Right cardiac atrium (tissue), 5 donors: ENCODE data around the gene LRP11. TPM values are rescaled to one million over a fixed set of nuclear protein-coding genes. Genes with fewer than 3 reads are reported as not detected.
"Not testable (repeated sequence)": the region's sequence is repeated elsewhere in the genome, so short reads cannot be mapped to it uniquely, and the experiment has no call there.

Experiments
- ATAC-seq, 2 donors: fragments of 200-7000 bp; cut with Tn5 transposase; one replicate each; pipeline versions ENCODE4 v1.8.0 to v1.9.1; 2020; ENCODE audit warnings: moderate library complexity in 2 of 2, mild to moderate bottlenecking in 1 of 2
- DNase-seq, 3 donors: peaks; one replicate each; pipeline ENCODE4 v3.0.0-alpha.2; 2020
- H3K27ac ChIP-seq: one replicate; pipeline ENCODE4 v1.5.1; 2013; ENCODE audit warnings: mild to moderate bottlenecking, low read length, control low read depth, moderate library complexity
- H3K27me3 ChIP-seq: one replicate; pipeline ENCODE4 v1.6.1; 2013; ENCODE audit not compliant: control insufficient read depth, insufficient read depth
- H3K4me1 ChIP-seq: one replicate; pipeline ENCODE4 v1.6.1; 2013; ENCODE audit warnings: low read length; ENCODE audit not compliant: control insufficient read depth, insufficient read depth
- H3K4me3 ChIP-seq: one replicate; pipeline ENCODE4 v1.5.1; 2013; ENCODE audit warnings: low read length, control low read depth
- H3K9me3 ChIP-seq: one replicate; pipeline ENCODE4 v1.6.1; 2013; ENCODE audit warnings: low read length; ENCODE audit not compliant: control insufficient read depth
- WGBS: extraction: QIAGEN DNeasy Blood & Tissue Kit; methylation state at CpG from one replicate; pipeline ENCODE4 v1.1.7; 2013; 5-methylcytosine and 5-hydroxymethylcytosine counted together
- intact Hi-C, 4 donors: fragments of 100-400 bp; cut with DNase I; formaldehyde crosslinking; loops; one replicate each; pipeline versions ENCODE4 v1.11.0 to v1.14.0; 2022 to 2023
- polyA plus RNA-seq: library from polyadenylated mRNA; stranded (reverse); fragments of 200-250 nt; gene quantifications from one replicate; pipeline ENCODE4 v1.2.3, GENCODE V29; 2013
- total RNA-seq, 4 donors: library from RNA; stranded (reverse); fragmentation: NEBNext Ultra II Directional; extraction: Animal tissue kit (Norgen Biotek cat#: 25700); gene quantifications; one replicate each; pipeline ENCODE4 v1.2.1, GENCODE V29; 2021
- donor health status: healthy with polysubstance abuse.
- donor health status: DM: no; HTN: yes; CAD: no.
- donor health status: DM: no; HTN: no; CAD: no.
- donor health status: DM: no; HTN: yes; CAD: no; lungs with severe emphysema.
- donor health status: DM: yes; HTN: yes; CAD: no.

The LRP11 gene
- total and polyA plus RNA-seq, 5 donors: 11.5 to 36.6 (median 22.6) TPM

DNA sequence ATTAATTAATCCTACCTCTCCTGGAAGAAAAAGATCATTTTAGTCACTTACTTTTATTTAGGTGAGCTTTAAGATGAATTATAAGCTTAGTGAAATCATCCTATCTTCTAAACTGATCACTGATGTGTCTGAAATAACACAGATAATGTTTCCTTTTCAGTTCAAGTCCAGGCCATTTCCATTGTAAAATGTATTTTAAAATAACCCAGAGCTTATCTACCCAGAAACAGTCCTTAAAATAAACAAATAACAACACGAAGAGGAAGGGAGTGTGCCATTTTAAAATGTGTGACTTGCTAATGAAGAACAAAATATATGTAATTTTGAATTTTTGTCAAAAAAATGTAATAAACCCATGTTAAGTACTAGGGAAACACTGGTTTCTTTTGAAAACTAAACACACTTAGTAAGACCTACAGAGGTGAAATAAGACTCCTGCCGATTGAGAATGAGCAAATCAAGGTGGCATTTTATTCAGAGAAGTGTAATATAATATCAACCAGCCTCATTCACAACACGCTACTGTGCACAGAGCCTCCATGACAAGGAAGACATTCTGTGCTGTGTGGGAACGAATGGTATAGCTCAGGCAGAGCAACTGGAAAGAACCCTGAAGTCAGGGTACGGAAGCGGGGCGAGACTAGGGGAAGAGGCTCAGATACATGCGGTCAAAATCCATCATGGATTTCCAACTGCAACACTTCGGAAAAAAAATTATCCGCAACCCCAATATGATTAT, 7.7 kb downstream of the LRP11 start:
- Histone ChIP-seq H3K4me3 (no peak overlapping the region), H3K9me3 (no peaks in the 10 kb centered on the region), H3K27me3 (no peaks in the 10 kb centered on the region), H3K27ac (no peak overlapping the region), H3K4me1 (no peaks in the 10 kb centered on the region)
- no peak for ATAC-seq
- no peak for DNase-seq
- intact Hi-C loops: no loop called here
- WGBS: 86% methylated on average over 10 of the region's 10 CpGs

DNA sequence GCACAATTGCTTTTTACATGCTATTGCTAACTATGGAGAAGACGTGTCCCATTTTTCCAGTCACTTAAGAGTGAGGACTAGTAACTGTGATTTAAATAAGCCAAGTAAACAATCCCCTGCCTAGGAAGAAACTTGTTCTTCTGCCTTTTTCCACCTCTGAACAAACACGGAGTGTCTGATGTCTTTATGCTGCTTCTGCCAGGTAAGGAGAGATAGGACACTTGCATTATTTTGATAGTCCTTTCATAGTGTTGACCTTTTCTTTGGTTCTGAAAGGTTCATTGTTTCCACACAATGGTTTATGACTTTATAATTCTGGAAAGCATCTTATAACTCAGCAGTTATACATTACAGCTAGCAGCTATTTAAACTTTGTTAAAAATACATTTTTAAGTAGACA, 8.4 kb downstream of the LRP11 start:
- WGBS: 81% methylated on average over 2 of the region's 2 CpGs
- DNase-seq: no peak
- Histone ChIP-seq H3K27me3 (no peaks in the 10 kb centered on the region), H3K4me3 (no peak overlapping the region), H3K4me1 (no peaks in the 10 kb centered on the region), H3K27ac (no peak overlapping the region), H3K9me3 (no peaks in the 10 kb centered on the region)
- no peak for ATAC-seq
- intact Hi-C loops: no loop called here

DNA sequence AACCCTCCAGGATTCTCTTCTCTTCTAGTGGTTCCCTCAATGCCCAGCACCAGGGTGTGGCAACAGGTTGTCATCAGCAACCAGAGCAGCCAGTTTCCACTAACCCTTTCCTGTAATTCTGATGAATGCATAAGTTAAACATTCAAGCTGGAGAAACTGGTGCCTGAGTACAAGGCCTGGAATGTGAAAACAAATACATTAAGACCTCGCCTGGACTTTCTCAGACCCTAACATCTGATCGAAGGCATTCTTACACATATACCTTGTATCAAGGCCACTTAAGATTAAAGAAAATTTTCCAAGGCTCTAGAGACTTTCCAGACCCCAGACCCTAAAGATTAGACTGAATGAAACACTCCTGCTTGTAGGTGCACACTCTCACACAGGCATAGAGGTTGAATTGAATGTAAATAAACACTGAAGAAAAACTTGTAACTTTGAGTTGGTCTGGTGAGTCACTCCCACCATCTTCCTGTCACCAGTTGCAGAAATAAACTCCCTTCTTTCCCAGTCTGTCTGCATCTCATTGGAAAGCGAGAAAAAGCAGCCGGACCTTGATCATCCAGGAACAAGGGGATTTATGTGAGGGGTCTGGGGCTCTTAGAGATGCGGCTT, 9.0 kb downstream of the LRP11 start:
- DNase-seq (no peak), ATAC-seq (peak in 1 of 2 donors; percentile 43)
- no peak overlapping the region for H3K4me3 ChIP-seq
- no peaks in the 10 kb centered on the region for H3K4me1 ChIP-seq
- H3K27ac ChIP-seq: no peak overlapping the region
- no peaks in the 10 kb centered on the region for H3K9me3 ChIP-seq
- 84% methylated on average over 5 of the region's 5 CpGs for WGBS
- intact Hi-C loops: no loop called here
- no peaks in the 10 kb centered on the region for H3K27me3 ChIP-seq

DNA sequence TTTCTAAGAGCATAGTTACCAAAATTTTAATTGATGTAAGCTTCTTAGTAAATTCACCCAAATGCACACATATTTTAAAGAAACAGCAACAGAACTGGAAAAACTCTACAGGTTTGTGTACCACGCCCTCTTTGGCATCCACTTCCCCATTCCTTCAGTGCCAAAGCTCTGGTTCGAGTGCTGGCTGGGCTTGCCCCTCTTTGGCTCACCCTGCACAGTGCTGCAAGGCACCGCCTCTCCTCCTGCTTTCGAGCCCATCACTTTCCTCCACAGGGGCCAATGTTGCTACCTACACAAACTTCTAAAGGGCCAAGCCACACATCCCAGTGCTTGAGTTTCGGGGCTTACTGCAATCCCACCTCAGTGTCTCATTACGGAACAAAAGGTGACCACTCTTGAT, 9.6 kb downstream of the LRP11 start:
- H3K27ac ChIP-seq: no peak overlapping the region
- H3K4me3 ChIP-seq: no peak overlapping the region
- 69% methylated on average over 6 of the region's 6 CpGs for WGBS
- DNase-seq: peak; percentile 38 to 52 (median 51)
- peak; percentile 57 to 67 for ATAC-seq
- intact Hi-C loops: no loop called here
- no peaks in the 10 kb centered on the region for H3K9me3 ChIP-seq
- H3K27me3 ChIP-seq: no peaks in the 10 kb centered on the region
- H3K4me1 ChIP-seq: no peaks in the 10 kb centered on the region

DNA sequence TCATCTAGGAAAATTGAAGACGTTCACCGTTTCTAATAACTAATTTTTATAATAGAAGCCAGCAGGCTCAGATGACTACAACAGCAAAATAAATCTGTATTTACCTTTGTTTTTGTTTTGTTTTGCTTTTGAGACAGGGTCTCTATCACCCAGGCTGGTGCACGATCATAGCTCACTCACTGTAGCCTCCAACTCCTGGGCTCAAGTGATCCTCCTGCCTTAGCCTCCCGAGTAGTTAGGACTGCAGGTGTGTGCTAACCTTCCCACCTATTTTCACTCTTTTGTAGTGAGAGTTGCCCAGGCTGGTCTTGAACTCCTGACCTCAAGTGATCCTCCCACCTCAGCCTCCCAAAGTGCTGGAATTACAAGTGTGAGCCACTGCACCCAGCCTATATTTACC, 10.1 kb downstream of the LRP11 start:
- intact Hi-C loops: not testable (repeated sequence)

DNA sequence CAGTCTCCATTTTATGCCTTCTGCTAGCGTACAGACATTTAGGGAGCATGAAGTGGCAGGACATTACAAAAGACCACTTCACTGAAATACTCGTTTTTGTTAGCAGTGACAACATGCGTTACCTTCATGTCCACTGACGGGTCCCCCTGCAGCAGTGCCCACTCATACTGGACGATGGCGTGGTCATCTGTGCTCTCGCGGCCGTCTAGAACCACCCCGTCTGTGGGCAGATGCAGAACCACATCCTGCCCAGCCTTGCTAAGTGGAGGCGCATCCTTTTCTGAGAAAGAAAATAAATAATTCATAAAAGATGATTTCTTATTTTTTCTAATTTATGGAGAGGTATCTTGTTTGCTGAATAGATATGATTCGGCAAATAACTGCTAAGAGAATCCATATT, 11.3 kb downstream of the LRP11 start:
- Histone ChIP-seq H3K27ac (no peak overlapping the region), H3K27me3 (no peaks in the 10 kb centered on the region), H3K4me3 (no peak overlapping the region), H3K4me1 (no peaks in the 10 kb centered on the region), H3K9me3 (no peaks in the 10 kb centered on the region)
- no peak for DNase-seq
- intact Hi-C loops: no loop called here
- ATAC-seq: no peak
- 92% methylated on average over 12 of the region's 12 CpGs for WGBS

More for the DNA sequence above, 10.1 kb downstream of the LRP11 start:
- H3K4me3 ChIP-seq, H3K27ac ChIP-seq, H3K9me3 ChIP-seq, DNase-seq, ATAC-seq, H3K4me1 ChIP-seq, H3K27me3 ChIP-seq: not testable (repeated sequence)
- 93% methylated on average over 4 of the region's 4 CpGs for WGBS

DNA sequence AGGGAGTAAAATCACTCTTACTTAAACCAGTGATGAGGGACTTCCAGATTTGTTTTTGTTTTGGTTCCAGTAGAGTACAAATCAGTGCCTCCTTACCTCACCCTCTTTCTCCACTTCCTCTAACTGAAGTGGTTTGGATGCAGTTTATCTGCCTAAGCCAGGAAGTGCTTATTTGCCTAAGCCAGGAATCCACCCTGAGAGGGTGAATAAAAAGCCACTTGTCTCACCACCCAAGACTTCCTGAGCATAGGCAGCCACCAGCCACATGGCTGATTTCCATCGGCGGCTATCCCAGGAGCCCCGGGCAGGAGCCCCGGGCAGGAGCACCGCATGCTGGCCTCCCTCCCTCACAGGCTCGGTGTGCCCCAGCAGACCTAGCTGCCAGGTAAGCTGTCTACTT, 12.0 kb downstream of the LRP11 start:
- H3K4me1 ChIP-seq: no peaks in the 10 kb centered on the region
- peak; percentile 77 to 86 for ATAC-seq
- WGBS: 44% methylated on average over 6 of the region's 6 CpGs
- no peak overlapping the region for H3K27ac ChIP-seq
- intact Hi-C loops: no loop called here
- H3K27me3 ChIP-seq: no peaks in the 10 kb centered on the region
- DNase-seq: peak; percentile 37 to 59 (median 52)
- H3K4me3 ChIP-seq: no peak overlapping the region
- H3K9me3 ChIP-seq: no peaks in the 10 kb centered on the region

DNA sequence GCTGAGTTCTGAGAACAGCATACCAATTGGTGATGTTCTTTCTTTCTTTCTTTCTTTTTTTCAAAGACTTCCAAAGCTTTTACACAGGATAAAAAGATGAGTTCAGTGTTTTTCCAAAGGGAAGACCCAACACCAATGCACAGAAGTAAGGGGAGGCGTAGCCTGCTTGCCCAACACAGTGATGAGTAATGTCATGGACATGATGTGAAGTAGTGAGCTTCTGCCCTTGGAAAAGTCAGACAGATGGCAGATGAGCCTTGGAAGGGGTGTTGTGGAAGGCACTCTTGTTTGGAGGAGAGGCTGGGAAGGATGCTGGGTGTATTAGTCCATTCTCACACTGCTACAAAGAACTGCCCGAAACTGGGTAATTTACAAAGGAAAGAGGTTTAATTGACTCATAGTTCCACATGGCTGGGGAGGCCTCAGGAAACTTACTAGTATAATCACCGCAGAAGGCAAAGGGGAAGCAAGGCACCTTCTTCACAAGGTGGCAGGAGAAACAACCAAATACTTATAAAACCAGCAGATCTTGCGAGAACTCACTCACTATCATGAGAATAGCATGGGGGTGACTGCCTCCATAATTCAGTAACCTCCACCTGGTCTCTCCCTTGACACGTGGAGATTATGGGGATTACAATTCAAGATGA, 12.6 kb downstream of the LRP11 start:
- no peak for ATAC-seq
- 87% methylated on average over 5 of the region's 5 CpGs for WGBS
- Histone ChIP-seq H3K27me3 (no peaks in the 10 kb centered on the region), H3K27ac (no peak overlapping the region), H3K9me3 (no peaks in the 10 kb centered on the region), H3K4me1 (no peaks in the 10 kb centered on the region), H3K4me3 (no peak overlapping the region)
- intact Hi-C loops: no loop called here
- DNase-seq: no peak

DNA sequence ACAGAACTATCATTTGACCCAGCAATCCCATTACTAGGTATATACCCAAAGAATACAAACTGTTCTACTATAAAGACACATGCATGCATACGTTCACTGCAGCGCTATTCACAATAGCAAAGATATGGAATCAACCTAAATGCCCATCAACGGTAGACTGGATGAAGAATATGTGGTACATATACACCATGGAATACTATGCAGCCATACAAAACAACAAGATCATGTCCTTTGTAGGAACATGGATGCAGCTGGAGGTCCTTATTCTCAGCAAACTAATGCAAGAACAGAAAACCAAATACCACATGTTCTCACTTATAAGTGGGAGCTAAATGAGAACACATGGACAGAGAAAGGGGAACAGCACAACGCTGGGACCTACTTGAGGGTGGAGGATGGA, 15.8 kb downstream of the LRP11 start:
- ATAC-seq, H3K4me1 ChIP-seq, H3K4me3 ChIP-seq, H3K9me3 ChIP-seq, DNase-seq, H3K27ac ChIP-seq, H3K27me3 ChIP-seq, intact Hi-C loops: not testable (repeated sequence)
- 69% methylated on average over 4 of the region's 4 CpGs for WGBS

DNA sequence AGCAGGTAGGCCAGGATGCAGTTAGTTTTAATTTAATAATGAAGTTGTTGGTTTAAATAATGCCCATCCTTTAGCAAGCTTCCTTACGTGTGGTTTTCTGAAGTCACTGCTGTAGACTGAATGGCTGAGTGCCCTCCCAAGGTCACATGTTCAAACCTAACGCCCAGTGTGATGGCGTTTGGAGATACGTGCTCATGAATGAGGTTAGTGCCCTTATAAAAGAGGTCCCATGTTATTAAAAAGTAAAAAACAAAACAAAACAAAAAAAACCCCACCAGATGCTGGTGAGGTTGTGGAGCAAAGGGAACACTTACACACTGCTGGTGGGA, 16.3 kb downstream of the LRP11 start:
- H3K4me3 ChIP-seq: no peak overlapping the region
- no peak overlapping the region for H3K27ac ChIP-seq
- no peaks in the 10 kb centered on the region for H3K9me3 ChIP-seq
- intact Hi-C loops: no loop called here
- peaks cover 2% of the 10 kb centered on the region for H3K4me1 ChIP-seq
- DNase-seq: no peak
- no peaks in the 10 kb centered on the region for H3K27me3 ChIP-seq
- no peak for ATAC-seq
- 79% methylated on average over 4 of the region's 4 CpGs for WGBS

DNA sequence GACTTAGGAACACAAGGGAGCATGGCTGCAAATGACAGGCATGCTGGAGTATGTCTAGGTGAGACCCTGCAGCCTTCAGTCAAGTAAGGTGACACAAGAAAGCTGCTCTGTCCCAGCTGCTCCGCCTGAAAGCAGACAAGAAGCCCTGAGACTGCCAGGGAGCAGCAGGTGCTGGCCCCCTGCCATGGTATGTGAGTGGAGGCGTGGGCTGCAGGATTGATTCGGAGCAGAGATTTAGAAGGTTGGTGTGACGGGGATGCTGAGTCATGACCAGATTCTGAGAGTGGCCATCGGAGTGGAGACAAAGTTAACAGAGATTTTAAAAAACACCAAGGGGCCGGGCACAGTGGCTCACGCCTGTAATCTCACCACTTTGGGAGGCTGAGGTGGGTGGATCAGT, 17.8 kb downstream of the LRP11 start:
- Histone ChIP-seq H3K9me3 (no peaks in the 10 kb centered on the region), H3K27ac (no peak overlapping the region), H3K27me3 (no peaks in the 10 kb centered on the region), H3K4me3 (no peak overlapping the region), H3K4me1 (peaks cover 2% of the 10 kb centered on the region)
- 72% methylated on average over 7 of the region's 7 CpGs for WGBS
- ATAC-seq (no peak), DNase-seq (peak in 1 of 3 donors; percentile 48)
- intact Hi-C loops: no loop called here
